WTC11 (cell line): ENCODE data around the gene SHISA9.

Experiments used
- ATF1 ChIP-seq: sonication (generic); formaldehyde crosslinking; IDR thresholded peaks from 2 replicates; pipeline ENCODE4 v1.8.1; 2023; ENCODE audit warnings: mild to moderate bottlenecking, moderate library complexity, missing genetic modification reagents
- ETV6 ChIP-seq: sonication (generic); formaldehyde crosslinking; IDR thresholded peaks from 2 replicates; pipeline ENCODE4 v1.8.1; 2022; ENCODE audit warnings: mild to moderate bottlenecking, missing genetic modification reagents
- MYBL2 ChIP-seq: sonication (generic); formaldehyde crosslinking; IDR thresholded peaks from 2 replicates; pipeline ENCODE4 v1.8.1; 2023; ENCODE audit warnings: mild to moderate bottlenecking, moderate library complexity, missing genetic modification reagents
- NFE2L1 ChIP-seq: sonication (generic); formaldehyde crosslinking; IDR thresholded peaks from 2 replicates; pipeline ENCODE4 v1.8.1; 2023; ENCODE audit warnings: missing genetic modification reagents
- USF2 ChIP-seq: sonication (generic); formaldehyde crosslinking; IDR thresholded peaks from 2 replicates; pipeline ENCODE4 v1.8.1; 2023; ENCODE audit warnings: mild to moderate bottlenecking, missing genetic modification reagents, moderate library complexity
- ZNF423 ChIP-seq: fragments of 250-450 bp; sonication (Bioruptor Pico); IDR thresholded peaks from 2 replicates; pipeline ENCODE4 v2.1.2; 2022; ENCODE audit warnings: mild to moderate bottlenecking, moderate library complexity
- ZNF671 ChIP-seq: fragments of 250-450 bp; sonication (Bioruptor Pico); IDR thresholded peaks from 2 replicates; pipeline ENCODE4 v1.8.0; 2021; ENCODE audit warnings: mild to moderate bottlenecking
- TF ChIP-seq, protein P1 (sequence below): fragments of 200-600 bp; IDR thresholded peaks from 2 replicates; pipeline ENCODE4 v1.8.0; 2022; ENCODE audit warnings: antibody characterized with exemption
- TF ChIP-seq, protein P2 (sequence below): sonication (generic); formaldehyde crosslinking; IDR thresholded peaks from 2 replicates; pipeline ENCODE4 v1.8.1; 2023; ENCODE audit warnings: mild to moderate bottlenecking, missing genetic modification reagents
- TF ChIP-seq, protein P3 (sequence below): sonication (generic); formaldehyde crosslinking; IDR thresholded peaks from 2 replicates; pipeline ENCODE4 v1.8.0; 2022; ENCODE audit warnings: mild to moderate bottlenecking, missing genetic modification reagents
- TF ChIP-seq, protein P4 (sequence below): fragments of 250-450 bp; sonication (Bioruptor Pico); IDR thresholded peaks from 2 replicates; pipeline ENCODE4 v2.1.2; 2022; ENCODE audit warnings: mild to moderate bottlenecking, moderate library complexity
- TF ChIP-seq, protein P5 (sequence below): sonication (generic); formaldehyde crosslinking; IDR thresholded peaks from 2 replicates; pipeline ENCODE4 v1.8.1; 2023; ENCODE audit warnings: mild to moderate bottlenecking, moderate library complexity, missing genetic modification reagents
- TF ChIP-seq, protein P6 (sequence below): fragments of 250-450 bp; sonication (Bioruptor Pico); IDR thresholded peaks from 2 replicates; pipeline ENCODE4 v1.9.0; 2021; ENCODE audit warnings: moderate library complexity, mild to moderate bottlenecking, inconsistent platforms, borderline replicate concordance
- TF ChIP-seq, protein P7 (sequence below): sonication (generic); formaldehyde crosslinking; IDR thresholded peaks from 2 replicates; pipeline ENCODE4 v1.8.1; 2022; ENCODE audit warnings: low read depth, missing genetic modification reagents, borderline replicate concordance

DNA sequence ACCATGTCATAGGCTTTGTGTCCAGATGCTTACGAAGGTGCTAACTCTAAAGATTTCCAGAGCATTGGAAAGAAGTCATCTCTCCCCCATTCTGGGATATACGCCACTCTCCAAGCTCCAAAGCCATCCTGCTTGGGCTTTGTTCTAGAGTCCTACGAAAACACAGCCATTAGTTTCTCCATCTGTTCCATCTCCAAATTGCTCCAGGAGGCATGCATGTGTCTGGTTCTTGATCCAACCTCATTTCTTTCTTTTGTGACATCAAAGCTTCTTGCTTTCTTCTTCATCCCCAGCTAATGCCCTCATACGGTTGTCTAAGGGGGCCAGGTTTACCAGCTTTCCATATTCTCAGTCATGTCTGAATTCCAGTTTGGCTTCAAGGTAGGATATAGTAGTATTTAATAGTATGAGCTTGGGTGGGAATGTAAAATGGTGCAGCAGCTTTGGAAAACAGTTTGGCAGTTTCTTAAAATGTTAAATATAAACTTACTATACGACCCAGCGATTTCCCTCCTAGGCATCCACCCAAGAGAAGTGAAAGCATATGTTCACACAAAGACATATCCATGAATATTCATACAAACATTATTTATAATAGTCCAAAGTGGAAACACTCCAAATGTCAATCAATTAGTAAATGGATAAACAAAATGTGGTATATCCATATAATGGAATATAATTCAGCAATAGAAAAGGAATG, 202.6 kb downstream of the SHISA9 start:
- TF ChIP-seq, protein P1, sequence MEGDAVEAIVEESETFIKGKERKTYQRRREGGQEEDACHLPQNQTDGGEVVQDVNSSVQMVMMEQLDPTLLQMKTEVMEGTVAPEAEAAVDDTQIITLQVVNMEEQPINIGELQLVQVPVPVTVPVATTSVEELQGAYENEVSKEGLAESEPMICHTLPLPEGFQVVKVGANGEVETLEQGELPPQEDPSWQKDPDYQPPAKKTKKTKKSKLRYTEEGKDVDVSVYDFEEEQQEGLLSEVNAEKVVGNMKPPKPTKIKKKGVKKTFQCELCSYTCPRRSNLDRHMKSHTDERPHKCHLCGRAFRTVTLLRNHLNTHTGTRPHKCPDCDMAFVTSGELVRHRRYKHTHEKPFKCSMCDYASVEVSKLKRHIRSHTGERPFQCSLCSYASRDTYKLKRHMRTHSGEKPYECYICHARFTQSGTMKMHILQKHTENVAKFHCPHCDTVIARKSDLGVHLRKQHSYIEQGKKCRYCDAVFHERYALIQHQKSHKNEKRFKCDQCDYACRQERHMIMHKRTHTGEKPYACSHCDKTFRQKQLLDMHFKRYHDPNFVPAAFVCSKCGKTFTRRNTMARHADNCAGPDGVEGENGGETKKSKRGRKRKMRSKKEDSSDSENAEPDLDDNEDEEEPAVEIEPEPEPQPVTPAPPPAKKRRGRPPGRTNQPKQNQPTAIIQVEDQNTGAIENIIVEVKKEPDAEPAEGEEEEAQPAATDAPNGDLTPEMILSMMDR: no peak
- TF ChIP-seq, protein P2, sequence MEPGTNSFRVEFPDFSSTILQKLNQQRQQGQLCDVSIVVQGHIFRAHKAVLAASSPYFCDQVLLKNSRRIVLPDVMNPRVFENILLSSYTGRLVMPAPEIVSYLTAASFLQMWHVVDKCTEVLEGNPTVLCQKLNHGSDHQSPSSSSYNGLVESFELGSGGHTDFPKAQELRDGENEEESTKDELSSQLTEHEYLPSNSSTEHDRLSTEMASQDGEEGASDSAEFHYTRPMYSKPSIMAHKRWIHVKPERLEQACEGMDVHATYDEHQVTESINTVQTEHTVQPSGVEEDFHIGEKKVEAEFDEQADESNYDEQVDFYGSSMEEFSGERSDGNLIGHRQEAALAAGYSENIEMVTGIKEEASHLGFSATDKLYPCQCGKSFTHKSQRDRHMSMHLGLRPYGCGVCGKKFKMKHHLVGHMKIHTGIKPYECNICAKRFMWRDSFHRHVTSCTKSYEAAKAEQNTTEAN (CRISPR knock-in tag): no peak
- TF ChIP-seq ATF1 (CRISPR knock-in tag) (no peak), ZNF671 (CRISPR knock-in tag) (no peak), ETV6 (CRISPR knock-in tag) (no peak), NFE2L1 (no peak), USF2 (CRISPR knock-in tag) (no peak), MYBL2 (CRISPR knock-in tag) (no peak), ZNF423 (CRISPR knock-in tag) (no peak)
- TF ChIP-seq, protein P3, sequence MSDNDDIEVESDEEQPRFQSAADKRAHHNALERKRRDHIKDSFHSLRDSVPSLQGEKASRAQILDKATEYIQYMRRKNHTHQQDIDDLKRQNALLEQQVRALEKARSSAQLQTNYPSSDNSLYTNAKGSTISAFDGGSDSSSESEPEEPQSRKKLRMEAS (CRISPR knock-in tag): no peak
- TF ChIP-seq, protein P4, sequence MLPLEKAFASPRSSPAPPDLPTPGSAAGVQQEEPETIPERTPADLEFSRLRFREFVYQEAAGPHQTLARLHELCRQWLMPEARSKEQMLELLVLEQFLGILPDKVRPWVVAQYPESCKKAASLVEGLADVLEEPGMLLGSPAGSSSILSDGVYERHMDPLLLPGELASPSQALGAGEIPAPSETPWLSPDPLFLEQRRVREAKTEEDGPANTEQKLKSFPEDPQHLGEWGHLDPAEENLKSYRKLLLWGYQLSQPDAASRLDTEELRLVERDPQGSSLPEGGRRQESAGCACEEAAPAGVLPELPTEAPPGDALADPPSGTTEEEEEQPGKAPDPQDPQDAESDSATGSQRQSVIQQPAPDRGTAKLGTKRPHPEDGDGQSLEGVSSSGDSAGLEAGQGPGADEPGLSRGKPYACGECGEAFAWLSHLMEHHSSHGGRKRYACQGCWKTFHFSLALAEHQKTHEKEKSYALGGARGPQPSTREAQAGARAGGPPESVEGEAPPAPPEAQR (CRISPR knock-in tag): no peak
- TF ChIP-seq, protein P5, sequence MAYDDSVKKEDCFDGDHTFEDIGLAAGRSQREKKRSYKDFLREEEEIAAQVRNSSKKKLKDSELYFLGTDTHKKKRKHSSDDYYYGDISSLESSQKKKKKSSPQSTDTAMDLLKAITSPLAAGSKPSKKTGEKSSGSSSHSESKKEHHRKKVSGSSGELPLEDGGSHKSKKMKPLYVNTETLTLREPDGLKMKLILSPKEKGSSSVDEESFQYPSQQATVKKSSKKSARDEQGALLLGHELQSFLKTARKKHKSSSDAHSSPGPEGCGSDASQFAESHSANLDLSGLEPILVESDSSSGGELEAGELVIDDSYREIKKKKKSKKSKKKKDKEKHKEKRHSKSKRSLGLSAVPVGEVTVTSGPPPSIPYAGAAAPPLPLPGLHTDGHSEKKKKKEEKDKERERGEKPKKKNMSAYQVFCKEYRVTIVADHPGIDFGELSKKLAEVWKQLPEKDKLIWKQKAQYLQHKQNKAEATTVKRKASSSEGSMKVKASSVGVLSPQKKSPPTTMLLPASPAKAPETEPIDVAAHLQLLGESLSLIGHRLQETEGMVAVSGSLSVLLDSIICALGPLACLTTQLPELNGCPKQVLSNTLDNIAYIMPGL (CRISPR knock-in tag): no peak
- TF ChIP-seq, protein P6, sequence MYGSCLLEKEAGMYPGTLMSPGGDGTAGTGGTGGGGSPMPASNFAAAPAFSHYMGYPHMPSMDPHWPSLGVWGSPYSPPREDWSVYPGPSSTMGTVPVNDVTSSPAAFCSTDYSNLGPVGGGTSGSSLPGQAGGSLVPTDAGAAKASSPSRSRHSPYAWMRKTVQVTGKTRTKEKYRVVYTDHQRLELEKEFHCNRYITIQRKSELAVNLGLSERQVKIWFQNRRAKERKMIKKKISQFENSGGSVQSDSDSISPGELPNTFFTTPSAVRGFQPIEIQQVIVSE (CRISPR knock-in tag): no peak
- TF ChIP-seq, protein P7, sequence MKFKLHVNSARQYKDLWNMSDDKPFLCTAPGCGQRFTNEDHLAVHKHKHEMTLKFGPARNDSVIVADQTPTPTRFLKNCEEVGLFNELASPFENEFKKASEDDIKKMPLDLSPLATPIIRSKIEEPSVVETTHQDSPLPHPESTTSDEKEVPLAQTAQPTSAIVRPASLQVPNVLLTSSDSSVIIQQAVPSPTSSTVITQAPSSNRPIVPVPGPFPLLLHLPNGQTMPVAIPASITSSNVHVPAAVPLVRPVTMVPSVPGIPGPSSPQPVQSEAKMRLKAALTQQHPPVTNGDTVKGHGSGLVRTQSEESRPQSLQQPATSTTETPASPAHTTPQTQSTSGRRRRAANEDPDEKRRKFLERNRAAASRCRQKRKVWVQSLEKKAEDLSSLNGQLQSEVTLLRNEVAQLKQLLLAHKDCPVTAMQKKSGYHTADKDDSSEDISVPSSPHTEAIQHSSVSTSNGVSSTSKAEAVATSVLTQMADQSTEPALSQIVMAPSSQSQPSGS (CRISPR knock-in tag): no peak
